Stimulated activated CD4-positive, alpha-beta T cell treated with anti-CD3 and anti-CD28 coated beads, Interleukin-12 subunit alpha, Interleukin-12 subunit beta, amount 100 ng/mL, for 48 hours (primary cell): ENCODE results near the gene OTOG.
A peak's percentile ranks its signal among the peaks of the same experiment; 100 is the strongest.

Source experiments
- DNase-seq, 3 donors: peaks; one replicate each; pipeline ENCODE4 v3.0.0-alpha.2; 2020; ENCODE audit warnings: low read depth in 2 of 3, low spot score in 1 of 3

The OTOG gene

GRCh38 chr11:17538054-17538453 lies 9.0 kb upstream of the OTOG start:
- DNase-seq, result no peak

GRCh38 chr11:17538731-17539130 lies 8.3 kb upstream of the OTOG start:
- no peak for DNase-seq

- DNase-seq, result no peak
Measured at GRCh38 chr11:17540807-17541206, 6.3 kb upstream of the OTOG start.

- no peak for DNase-seq
Measured at GRCh38 chr11:17541330-17541885, 5.7 kb upstream of the OTOG start.

- no peak for DNase-seq
Measured at GRCh38 chr11:17542249-17542648, 4.8 kb upstream of the OTOG start.

- no peak for DNase-seq
Measured at GRCh38 chr11:17543041-17543440, 4.0 kb upstream of the OTOG start.

- no peak for DNase-seq
Measured at GRCh38 chr11:17543574-17544180, 3.4 kb upstream of the OTOG start.

- DNase-seq, result peak; percentile 8 to 35 (median 28)
Measured at GRCh38 chr11:17544181-17544622, 2.9 kb upstream of the OTOG start, which contains the start of gene USH1C. TSS of gene USH1C (minus strand) at chr11:17544416. CDS start at chr11:17544307, 109 bp downstream.

GRCh38 chr11:17546240-17546639 lies 819 bp upstream of the OTOG start:
- no peak for DNase-seq

- DNase-seq, result no peak
Measured at GRCh38 chr11:17547932-17548331, 873 bp downstream of the OTOG start.

- DNase-seq, result no peak
Measured at GRCh38 chr11:17548444-17548843, 1.4 kb downstream of the OTOG start.

- no peak for DNase-seq
Measured at GRCh38 chr11:17550450-17551346, 3.6 kb downstream of the OTOG start.

- DNase-seq, result no peak
Measured at GRCh38 chr11:17551347-17552040, 4.4 kb downstream of the OTOG start.

GRCh38 chr11:17552041-17552355 lies 4.9 kb downstream of the OTOG start:
- DNase-seq, result no peak

GRCh38 chr11:17552392-17553248 lies 5.6 kb downstream of the OTOG start:
- no peak for DNase-seq

- DNase-seq, result no peak
Measured at GRCh38 chr11:17553249-17553546, 6.1 kb downstream of the OTOG start.

GRCh38 chr11:17554487-17554886 lies 7.4 kb downstream of the OTOG start:
- no peak for DNase-seq

- no peak for DNase-seq
Measured at GRCh38 chr11:17556999-17557398, 9.9 kb downstream of the OTOG start.

GRCh38 chr11:17558025-17558780 lies 11.1 kb downstream of the OTOG start:
- DNase-seq, result no peak

GRCh38 chr11:17558916-17559315 lies 11.9 kb downstream of the OTOG start:
- DNase-seq, result no peak
